Right ventricle myocardium superior (tissue), 1 donor: ENCODE results near the gene AMN. TPM values are rescaled to one million over a fixed set of nuclear protein-coding genes. Genes with fewer than 3 reads are reported as not detected.
A peak's percentile ranks its signal among the peaks of the same experiment; 100 is the strongest.

Source experiments
- ATAC-seq: fragments of 200-7000 bp; cut with Tn5 transposase; one replicate; pipeline ENCODE4 v1.9.1; 2020; ENCODE audit warnings: mild to moderate bottlenecking; ENCODE audit not compliant: poor library complexity
- DNase-seq: peaks from one replicate; pipeline ENCODE4 v3.0.0-alpha.2; 2020
- intact Hi-C: fragments of 100-400 bp; cut with DNase I; formaldehyde crosslinking; loops from one replicate; pipeline ENCODE4 v1.11.2; 2022
- total RNA-seq: library from RNA; stranded (reverse); fragmentation: NEBNext Ultra II Directional; extraction: Animal tissue kit (Norgen Biotek cat#: 25700); gene quantifications from one replicate; pipeline ENCODE4 v1.2.1, GENCODE V29; 2021
- donor health status: DM: no; HTN: yes; CAD: no; lungs with severe emphysema.

The AMN gene
- total RNA-seq, 1 donor from 2014 or later: not detected

- intact Hi-C loops: no loop called here
- ATAC-seq (no peak), DNase-seq (no peak)
Measured at GRCh38 chr14:102933618-102934231, 11.3 kb downstream of the AMN start.

GRCh38 chr14:102935756-102936155 lies 13.3 kb downstream of the AMN start:
- intact Hi-C loops: no loop called here
- DNase-seq (no peak), ATAC-seq (no peak)

- ATAC-seq (no peak), DNase-seq (no peak)
- intact Hi-C loops: no loop called here
Measured at GRCh38 chr14:102937331-102938175, 15.1 kb downstream of the AMN start.

GRCh38 chr14:102938191-102938590 lies 15.7 kb downstream of the AMN start:
- DNase-seq: peak; percentile 15

DNA sequence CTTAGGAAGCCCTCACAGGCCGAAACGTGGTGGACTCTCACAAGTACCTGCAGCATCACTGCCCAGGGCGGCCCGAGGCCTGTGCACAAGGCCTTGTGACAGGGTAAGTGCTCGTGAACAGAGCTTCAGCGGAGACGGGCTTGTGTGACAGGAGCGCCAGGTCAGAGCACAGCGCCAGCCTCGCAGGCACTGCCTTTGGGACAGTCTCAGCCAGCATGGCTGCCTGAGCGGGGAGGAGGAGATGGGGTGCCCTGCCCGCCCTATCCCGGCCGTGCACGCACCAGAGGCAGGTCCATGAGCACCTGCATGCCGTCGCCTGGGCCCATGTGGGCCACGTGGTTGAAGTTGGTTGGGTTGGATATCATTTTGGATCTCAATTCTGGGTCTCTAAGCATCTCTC lies 16.9 kb downstream of the AMN start:
- DNase-seq (peak; percentile 43), ATAC-seq (no peak)
- intact Hi-C loops: no loop called here

More at GRCh38 chr14:102938191-102938590, 15.7 kb downstream of the AMN start:
- intact Hi-C loops: no loop called here
- ATAC-seq: no peak

DNA sequence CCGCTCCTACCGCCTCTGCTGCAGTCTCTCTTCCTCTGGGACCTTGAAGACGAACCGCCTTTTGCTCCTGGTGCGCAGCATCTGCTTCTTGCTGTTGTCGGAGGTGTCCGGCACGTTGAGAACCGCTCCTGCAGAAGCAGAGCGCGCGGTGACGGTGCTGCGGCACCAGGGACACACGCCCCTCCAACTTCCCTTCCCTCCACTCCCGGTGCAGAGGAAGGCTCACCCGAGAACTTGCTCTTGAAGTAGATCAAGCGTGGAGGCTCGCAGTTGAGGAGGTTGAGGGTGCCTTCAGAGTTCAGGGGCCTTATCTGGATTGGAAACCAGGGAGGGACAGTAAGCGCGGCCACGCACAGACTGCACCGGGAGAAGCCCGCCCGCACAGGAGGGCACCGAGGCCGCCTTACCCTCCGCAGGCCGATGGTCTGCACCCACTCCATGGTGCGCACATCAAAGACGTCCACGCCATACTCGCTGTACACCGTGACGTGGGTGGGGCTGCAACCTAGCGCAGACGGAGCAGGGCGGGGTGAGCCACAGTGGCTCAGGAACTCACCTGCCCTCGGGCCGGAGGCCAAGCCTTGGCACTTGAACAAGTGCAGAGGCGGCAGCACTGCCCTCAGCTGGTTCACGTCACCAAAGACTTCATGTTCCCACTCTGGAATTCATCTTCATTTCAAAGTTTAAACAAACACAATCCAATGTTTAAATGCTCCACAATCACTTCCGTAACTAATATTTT lies 17.5 kb downstream of the AMN start:
- intact Hi-C loops: no loop called here
- ATAC-seq: peak; percentile 48

GRCh38 chr14:102940729-102941362 lies 18.4 kb downstream of the AMN start:
- no peak for DNase-seq
- intact Hi-C loops: no loop called here
- ATAC-seq: no peak

More for the DNA sequence above, 17.5 kb downstream of the AMN start:
- no peak for DNase-seq

GRCh38 chr14:102941419-102942011 lies 19.1 kb downstream of the AMN start:
- intact Hi-C loops: no loop called here
- ATAC-seq: no peak
- no peak for DNase-seq

- ATAC-seq: no peak
- intact Hi-C loops: no loop called here
- DNase-seq: no peak
Measured at GRCh38 chr14:102942069-102942468, 19.6 kb downstream of the AMN start.

DNA sequence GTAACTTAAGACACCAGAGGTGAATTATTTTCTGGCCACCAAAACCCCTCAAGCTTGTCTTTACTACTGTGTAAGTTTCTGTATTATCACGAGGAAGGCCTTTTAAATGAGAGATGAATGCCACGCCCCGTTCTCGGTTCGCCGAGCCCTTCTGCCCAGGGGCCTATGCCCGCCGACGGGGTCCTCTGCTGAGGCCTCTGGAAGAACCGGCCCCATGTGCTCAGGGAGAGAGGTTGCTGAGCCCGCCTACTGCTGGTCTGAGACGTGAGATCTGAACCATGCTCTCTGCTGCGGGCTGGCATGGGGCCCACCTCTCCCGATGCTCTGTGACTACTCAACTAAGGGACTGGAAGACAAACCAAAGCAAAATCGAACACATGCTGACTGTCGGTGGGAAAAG lies 21.0 kb downstream of the AMN start:
- ATAC-seq: no peak
- no peak for DNase-seq
- intact Hi-C loops: no loop called here

DNA sequence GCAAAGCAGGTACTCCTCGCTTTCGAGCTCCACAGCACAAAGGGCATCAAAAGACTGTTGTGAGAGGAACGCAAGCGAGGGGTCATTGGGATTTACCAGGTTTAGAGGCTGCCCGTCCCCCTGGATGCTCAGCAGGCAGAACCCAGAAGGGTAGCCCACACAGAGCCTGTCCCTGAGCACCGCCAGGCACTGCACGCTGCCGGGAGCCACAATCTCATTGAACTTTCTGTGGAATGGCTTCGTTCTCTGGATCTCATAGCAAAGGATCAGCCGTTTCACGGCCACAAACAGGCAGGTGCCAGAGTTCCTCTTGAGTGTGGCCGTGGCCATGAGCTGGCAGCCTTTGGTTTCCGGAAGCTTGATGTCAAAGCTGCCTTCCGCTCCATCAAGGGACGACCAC lies 21.5 kb downstream of the AMN start:
- ATAC-seq (no peak), DNase-seq (peak; percentile 25)
- intact Hi-C loops: no loop called here

GRCh38 chr14:102944448-102945330 lies 22.2 kb downstream of the AMN start:
- intact Hi-C loops: no loop called here
- DNase-seq (peak; percentile 32), ATAC-seq (no peak)

GRCh38 chr14:102945346-102946130 lies 23.1 kb downstream of the AMN start:
- intact Hi-C loops: no loop called here
- no peak for ATAC-seq
- peak; percentile 31 for DNase-seq

DNA sequence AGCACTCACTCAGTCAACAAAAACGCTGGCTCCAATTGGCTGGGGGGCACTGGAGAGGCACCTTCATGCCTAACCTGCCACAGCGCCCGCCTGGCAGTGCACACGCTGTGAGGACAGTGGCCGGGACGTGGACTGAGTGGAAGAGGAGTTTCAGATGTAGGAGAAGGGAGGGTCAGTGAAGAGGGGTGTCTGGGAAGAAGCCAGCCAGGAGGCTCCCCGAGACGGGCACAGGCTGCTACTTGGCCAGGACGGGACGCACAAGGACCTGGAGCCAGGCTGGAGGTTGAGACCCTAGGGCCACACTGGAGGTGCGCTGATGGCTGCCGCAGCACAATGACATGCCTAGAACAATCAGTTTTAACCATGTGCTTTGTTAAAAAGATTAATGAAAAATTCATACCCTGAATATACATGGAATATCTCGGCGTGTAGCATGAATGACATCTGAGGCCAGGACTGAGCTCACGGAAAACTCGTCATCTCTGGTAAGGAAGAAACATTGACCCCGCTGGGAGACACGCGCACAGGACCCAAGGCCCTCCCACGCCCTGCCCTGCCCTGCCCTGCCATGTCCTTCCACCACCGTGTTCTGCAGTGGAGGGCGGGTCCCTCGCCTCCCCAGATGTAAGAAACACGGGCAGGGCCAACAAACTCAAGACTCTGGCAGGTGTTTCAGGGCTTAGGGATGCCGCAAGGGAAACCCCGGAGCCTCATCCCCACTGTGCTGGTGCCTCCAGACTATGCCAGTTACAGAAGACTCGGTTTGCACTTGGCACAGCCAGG lies 25.0 kb downstream of the AMN start:
- intact Hi-C loops: no loop called here
- no peak for ATAC-seq
- peak; percentile 30 for DNase-seq

DNA sequence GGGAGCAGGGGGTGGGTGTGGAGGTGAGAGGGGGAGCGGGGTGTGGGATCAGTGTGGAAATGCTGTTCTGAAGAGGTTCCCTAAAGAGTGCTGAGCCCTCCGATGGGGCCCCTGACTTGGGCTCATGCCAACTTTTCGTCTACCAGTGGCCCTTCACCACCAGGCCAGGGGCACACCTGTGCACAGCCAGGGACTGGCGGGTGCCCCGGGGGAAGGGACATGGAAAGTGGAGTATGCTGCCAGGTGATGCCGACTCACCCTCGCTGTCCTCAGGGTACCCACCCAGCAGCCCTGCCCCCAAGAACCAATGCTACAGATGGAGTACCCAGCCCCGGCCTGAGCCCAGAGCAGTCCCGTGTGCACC lies 26.2 kb downstream of the AMN start:
- intact Hi-C loops: no loop called here
- ATAC-seq: no peak
- DNase-seq: peak; percentile 33

DNA sequence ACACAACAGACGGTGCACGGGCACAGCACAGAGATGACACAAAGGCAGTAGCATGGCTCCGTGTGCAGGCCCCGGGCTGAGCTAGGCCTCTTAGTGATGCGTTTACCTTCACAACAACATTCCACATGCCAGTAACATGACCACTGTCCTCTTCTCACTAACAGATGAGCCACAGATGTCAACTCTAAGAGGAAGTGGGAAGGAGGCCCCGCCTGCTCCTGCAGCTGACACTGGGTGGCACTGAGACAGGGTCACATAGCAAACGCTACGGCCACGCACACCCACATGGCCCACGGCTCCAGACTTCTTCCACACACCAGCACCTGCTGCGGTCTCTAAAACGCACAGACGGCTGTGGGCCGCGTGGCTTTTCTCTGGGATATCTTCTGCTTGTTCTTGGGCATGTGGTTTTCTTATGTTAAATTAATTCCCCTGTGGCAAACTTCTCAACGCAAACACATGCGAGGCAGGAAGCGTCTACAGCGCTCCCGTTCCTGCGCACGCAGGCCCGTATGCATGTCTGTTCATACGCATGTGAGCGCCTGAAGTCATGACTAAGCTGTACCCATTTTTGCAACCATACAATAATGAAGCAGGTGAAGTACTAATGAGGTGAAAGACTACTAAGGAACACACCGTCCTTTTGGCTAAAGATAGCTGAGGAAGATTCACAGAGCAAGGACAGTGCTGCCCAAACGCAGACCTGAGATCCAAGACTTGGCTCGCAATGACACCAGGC lies 26.8 kb downstream of the AMN start:
- peak; percentile 22 for ATAC-seq
- intact Hi-C loops: no loop called here
- peak; percentile 55 for DNase-seq
